Endothelial cell of umbilical vein (primary cell): Measurements from ENCODE around the gene ADCY2.

Experiments used
- EZH2 ChIP-seq: IDR thresholded peaks from 2 replicates; pipeline ENCODE4 v1.6.1; 2012; ENCODE audit warnings: borderline replicate concordance, low read depth, mild to moderate bottlenecking, moderate library complexity, low read length, inconsistent platforms; ENCODE audit not compliant: severe bottlenecking
- FOS ChIP-seq: IDR thresholded peaks from 2 replicates; pipeline ENCODE4 v1.6.1; 2011; ENCODE audit warnings: mild to moderate bottlenecking, low read length, moderate library complexity, borderline replicate concordance; ENCODE audit not compliant: insufficient read depth
- GATA2 ChIP-seq: IDR thresholded peaks from 2 replicates; pipeline ENCODE4 v1.7.0; 2011; ENCODE audit warnings: low read depth, mild to moderate bottlenecking, moderate library complexity, mixed read lengths, low read length; ENCODE audit not compliant: insufficient read length, insufficient read depth
- JUN ChIP-seq: IDR thresholded peaks from 2 replicates; pipeline ENCODE4 v1.6.1; 2011; ENCODE audit warnings: borderline replicate concordance, low read depth; ENCODE audit not compliant: insufficient read length, insufficient read depth
- MYC ChIP-seq: IDR thresholded peaks from one replicate; pipeline ENCODE4 v1.6.1; 2011; ENCODE audit warnings: mild to moderate bottlenecking, low read depth, low read length
- POLR2A ChIP-seq: IDR thresholded peaks from 2 replicates; pipeline ENCODE4 v1.6.1; 2012; ENCODE audit warnings: low read depth, mild to moderate bottlenecking, control low read depth, low read length
- POLR2AphosphoS5 ChIP-seq: IDR thresholded peaks from 2 replicates; pipeline ENCODE4 v1.6.1; 2012; ENCODE audit warnings: low read depth, mild to moderate bottlenecking, control low read depth, low read length, moderate library complexity; ENCODE audit not compliant: insufficient read depth
- TF ChIP-seq, protein P1 (sequence below), 2 donors: IDR thresholded peaks; 1 replicate in 1 of 2; 2 replicates in 1 of 2; pipeline ENCODE4 v1.5.1; 2011; ENCODE audit warnings: low read length in 2 of 2, mild to moderate bottlenecking in 2 of 2, moderate library complexity in 2 of 2, control low read depth in 1 of 2, inconsistent platforms in 1 of 2, low read depth in 1 of 2; ENCODE audit not compliant: insufficient read depth in 1 of 2; ENCODE audit errors: extremely low read depth in 1 of 2
- TF ChIP-seq, protein P2 (sequence below): IDR thresholded peaks from 2 replicates; pipeline ENCODE4 v1.6.1; 2011; ENCODE audit not compliant: insufficient read depth, insufficient read length

DNA sequence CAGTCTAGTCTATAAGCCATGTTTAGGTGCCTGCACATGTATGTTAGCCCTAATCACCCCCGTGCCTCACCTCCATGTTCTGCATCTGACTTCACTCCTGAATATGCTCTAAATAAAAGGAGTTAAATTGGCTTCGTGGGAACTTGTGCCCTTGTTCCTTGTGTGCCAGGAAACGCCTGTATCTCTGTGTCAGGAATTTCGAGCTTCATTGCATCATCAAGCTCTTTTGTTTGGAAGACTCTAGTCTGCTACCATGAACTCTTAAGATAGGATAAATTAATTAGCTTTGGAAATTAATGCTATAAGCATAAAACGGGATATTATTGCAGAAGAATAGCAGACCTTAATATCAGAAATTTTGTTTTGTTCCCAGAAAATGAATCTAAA lies 99.2 kb downstream of the ADCY2 start:
- TF ChIP-seq, protein P1, sequence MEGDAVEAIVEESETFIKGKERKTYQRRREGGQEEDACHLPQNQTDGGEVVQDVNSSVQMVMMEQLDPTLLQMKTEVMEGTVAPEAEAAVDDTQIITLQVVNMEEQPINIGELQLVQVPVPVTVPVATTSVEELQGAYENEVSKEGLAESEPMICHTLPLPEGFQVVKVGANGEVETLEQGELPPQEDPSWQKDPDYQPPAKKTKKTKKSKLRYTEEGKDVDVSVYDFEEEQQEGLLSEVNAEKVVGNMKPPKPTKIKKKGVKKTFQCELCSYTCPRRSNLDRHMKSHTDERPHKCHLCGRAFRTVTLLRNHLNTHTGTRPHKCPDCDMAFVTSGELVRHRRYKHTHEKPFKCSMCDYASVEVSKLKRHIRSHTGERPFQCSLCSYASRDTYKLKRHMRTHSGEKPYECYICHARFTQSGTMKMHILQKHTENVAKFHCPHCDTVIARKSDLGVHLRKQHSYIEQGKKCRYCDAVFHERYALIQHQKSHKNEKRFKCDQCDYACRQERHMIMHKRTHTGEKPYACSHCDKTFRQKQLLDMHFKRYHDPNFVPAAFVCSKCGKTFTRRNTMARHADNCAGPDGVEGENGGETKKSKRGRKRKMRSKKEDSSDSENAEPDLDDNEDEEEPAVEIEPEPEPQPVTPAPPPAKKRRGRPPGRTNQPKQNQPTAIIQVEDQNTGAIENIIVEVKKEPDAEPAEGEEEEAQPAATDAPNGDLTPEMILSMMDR (IDR thresholded peaks at IDR 0.05; ENCODE audit: extremely low read depth in 1 of 2, insufficient read depth in 1 of 2, low read depth in 1 of 2, low read length in 2 of 2) = no peak
- TF ChIP-seq POLR2A (no peak), POLR2AphosphoS5 (no peak), EZH2 (no peak), FOS (no peak), MYC (no peak), JUN (no peak), GATA2 (no peak)
- TF ChIP-seq, protein P2, sequence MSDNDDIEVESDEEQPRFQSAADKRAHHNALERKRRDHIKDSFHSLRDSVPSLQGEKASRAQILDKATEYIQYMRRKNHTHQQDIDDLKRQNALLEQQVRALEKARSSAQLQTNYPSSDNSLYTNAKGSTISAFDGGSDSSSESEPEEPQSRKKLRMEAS = no peak
